HepG2 (cell line): ENCODE measurements around the gene MNT. TPM values are rescaled to one million over a fixed set of nuclear protein-coding genes. Genes with fewer than 3 reads are reported as not detected.

Experiments used
- ATAC-seq: fragments of 200-7000 bp; cut with Tn5 transposase; 3 replicates; pipeline ENCODE4 v1.9.1; 2020; ENCODE audit warnings: mild to moderate bottlenecking, moderate library complexity
- BruUV-seq: library from RNA; stranded (reverse); fragments of 400-500 nt; replicated peaks from 2 replicates; lab custom pipeline; 2021; lab: Mats Ljungman, UMichigan
- CTCF ChIA-PET: fragments of 300-600 bp; formaldehyde crosslinking; extraction: SDS; loops from one replicate; lab custom pipeline; 2021; ENCODE audit warnings: low total read pairs, inconsistent platforms, low intra/inter-chr PET ratio; lab: Yijun Ruan, JAX
- POLR2A ChIA-PET: fragments of 350-600 bp; sonication (Branson Sonifier 250); formaldehyde crosslinking; loops from one replicate; lab custom pipeline; 2020; ENCODE audit warnings: antibody characterized with exemption, inconsistent platforms; lab: Yijun Ruan, JAX
- DNase-seq: peaks from one replicate; pipeline ENCODE4 v3.0.0-alpha.2; 2015; ENCODE audit warnings: low spot score
- FAIRE-seq: peaks from 3 replicates; lab custom pipeline; 2011; peaks lifted over from hg19 to GRCh38; lab: Jason Lieb, UNC
- H2AFZ ChIP-seq: one replicate; pipeline ENCODE4 v1.6.1; 2011; ENCODE audit warnings: low read length, inconsistent platforms
- H3K27ac ChIP-seq: fragments of 300-600 bp; 3 replicates; pipeline ENCODE4 v1.8.0; 2011; ENCODE audit warnings: mixed run types, mild to moderate bottlenecking, mixed read lengths, low read length, inconsistent platforms; ENCODE audit not compliant: insufficient read depth; ENCODE audit errors: extremely low read length
- H3K27me3 ChIP-seq, 2 experiments: fragments of 200-600 bp in 1 of 2; 2 replicates in 1 of 2; 3 replicates in 1 of 2; pipeline versions ENCODE4 v1.6.0 to v1.8.0; 2011; ENCODE audit warnings: low read length in 2 of 2, mild to moderate bottlenecking in 2 of 2, moderate library complexity in 2 of 2, inconsistent platforms in 1 of 2; ENCODE audit not compliant: insufficient read depth in 2 of 2, control insufficient read depth in 1 of 2
- H3K36me3 ChIP-seq, 2 experiments: fragments of 200-600 bp in 1 of 2; replicated peaks in 1 of 2; 2 replicates in 1 of 2; 3 replicates in 1 of 2; pipeline versions ENCODE4 v1.5.1 to v1.8.0; 2011; ENCODE audit warnings: low read length in 2 of 2, inconsistent platforms in 1 of 2; ENCODE audit not compliant: insufficient read depth in 2 of 2, control insufficient read depth in 1 of 2
- H3K4me1 ChIP-seq: 2 replicates; pipeline ENCODE4 v1.5.1; 2012; ENCODE audit warnings: low read length, inconsistent platforms; ENCODE audit not compliant: insufficient read depth
- H3K4me2 ChIP-seq: 2 replicates; pipeline ENCODE4 v1.6.0; 2011; ENCODE audit warnings: low read depth, low read length, inconsistent platforms
- H3K4me3 ChIP-seq, 3 experiments: fragments of 200-600 bp in 1 of 3; sonication (generic), shearing (Covaris generic) in 1 of 3; replicated peaks in 1 of 3; 2 replicates each; pipeline ENCODE4 v1.5.1; 2011 to 2016; ENCODE audit warnings: low read length in 3 of 3, inconsistent platforms in 2 of 3, low read depth in 2 of 3, mild to moderate bottlenecking in 2 of 3, control low read depth in 1 of 3, mixed read lengths in 1 of 3; ENCODE audit not compliant: insufficient read depth in 1 of 3
- H3K79me2 ChIP-seq: one replicate; pipeline ENCODE4 v1.6.1; 2011; ENCODE audit warnings: low read length, inconsistent platforms; ENCODE audit not compliant: insufficient read depth
- H3K9ac ChIP-seq: 2 replicates; pipeline ENCODE4 v1.6.0; 2011; ENCODE audit warnings: mild to moderate bottlenecking, low read depth, low read length, inconsistent platforms; ENCODE audit not compliant: insufficient read depth
- H3K9me3 ChIP-seq: 2 replicates; pipeline ENCODE4 v1.5.1; 2012; ENCODE audit warnings: mild to moderate bottlenecking, low read length
- H4K20me1 ChIP-seq: 2 replicates; pipeline ENCODE4 v1.6.0; 2011; ENCODE audit warnings: inconsistent platforms, mild to moderate bottlenecking, low read length, moderate library complexity; ENCODE audit not compliant: insufficient read depth
- AGO2 ChIP-seq: fragments of 200-400 bp; formaldehyde crosslinking; optimal IDR thresholded peaks from 2 replicates; pipeline ENCODE3; 2017; ENCODE audit warnings: mild to moderate bottlenecking, low read depth, low read length, moderate library complexity
- ELF3 ChIP-seq: IDR thresholded peaks from 2 replicates; pipeline ENCODE4 v1.6.1; 2016; ENCODE audit warnings: missing genetic modification reagents, missing compliant biosample characterization
- ERF ChIP-seq: IDR thresholded peaks from 2 replicates; pipeline ENCODE4 v1.6.1; 2018; ENCODE audit warnings: missing biosample characterization, missing genetic modification reagents
- MBNL3 ChIP-seq: fragments of 250-450 bp; sonication (Bioruptor Pico); conservative IDR thresholded peaks from 2 replicates; pipeline ENCODE4 v1.8.0; 2022; ENCODE audit warnings: mild to moderate bottlenecking, inconsistent platforms
- NAIF1 ChIP-seq: sonication (generic); formaldehyde crosslinking; IDR thresholded peaks from 2 replicates; pipeline ENCODE4 v1.5.0; 2020; ENCODE audit warnings: mild to moderate bottlenecking, missing genetic modification reagents, borderline replicate concordance
- NR2F2 ChIP-seq: IDR thresholded peaks from 2 replicates; pipeline ENCODE4 v1.6.1; 2012; ENCODE audit warnings: low read depth, inconsistent platforms, borderline replicate concordance
- RORA ChIP-seq: sonication (generic); formaldehyde crosslinking; IDR thresholded peaks from 2 replicates; pipeline ENCODE4 v1.5.0; 2020; ENCODE audit warnings: mild to moderate bottlenecking, missing genetic modification reagents, moderate library complexity
- SMAD9 ChIP-seq: sonication (generic); formaldehyde crosslinking; IDR thresholded peaks from 2 replicates; pipeline ENCODE4 v1.5.1; 2020; ENCODE audit warnings: mild to moderate bottlenecking, missing genetic modification reagents
- ZFAT ChIP-seq: sonication (generic); formaldehyde crosslinking; conservative IDR thresholded peaks from 2 replicates; pipeline ENCODE4 v1.8.1; 2023; ENCODE audit warnings: missing genetic modification reagents, inconsistent platforms
- ZFYVE20 ChIP-seq: sonication (generic); formaldehyde crosslinking; IDR thresholded peaks from 2 replicates; pipeline ENCODE4 v1.8.0; 2023; ENCODE audit warnings: low read depth, mild to moderate bottlenecking, moderate library complexity, missing genetic modification reagents, borderline replicate concordance
- ZNF841 ChIP-seq: sonication (generic); formaldehyde crosslinking; IDR thresholded peaks from 2 replicates; pipeline ENCODE4 v1.8.1; 2023; ENCODE audit warnings: missing genetic modification reagents, borderline replicate concordance
- WGBS: methylation state at CpG from one replicate; pipeline ENCODE4 v1.1.6; 2017; ENCODE audit warnings: low lambda C conversion rate; 5-methylcytosine and 5-hydroxymethylcytosine counted together
- in situ Hi-C: cut with HindIII; loops from 2 replicates; pipeline ENCODE4 v1.10.0; 2017; ENCODE audit warnings: low pct_unique_long_range_greater_than_20kb; ENCODE audit not compliant: extremely low pct_ligation_motif_present
- intact Hi-C: fragments of 100-400 bp; cut with micrococcal nuclease; formaldehyde crosslinking; loops from one replicate; pipeline ENCODE4 v1.10.0; 2022; ENCODE audit not compliant: unreplicated experiment
- polyA plus RNA-seq, 8 experiments: library from polyadenylated mRNA; depleted of rRNA in 3 of 8; stranded (reverse) in 7 of 8; unstranded in 1 of 8; fragments of >200 nt; fragmentation: Illumina TruSeq in 4 of 8; extraction: Trizol in 4 of 8; gene quantifications; 2 replicates each; pipeline versions ENCODE4 v1.2.1 to v1.2.3, GENCODE V29; 2011 to 2016; ENCODE audit warnings: low read depth in 4 of 8, missing spikeins in 1 of 8, mixed read lengths in 1 of 8; ENCODE audit not compliant: insufficient read depth in 1 of 8
- total RNA-seq, 5 experiments: library from RNA; depleted of rRNA; stranded (reverse); fragments of >200 nt; fragmentation: Illumina TruSeq; extraction: Trizol; gene quantifications; 2 replicates each; pipeline ENCODE4 v1.2.3, GENCODE V29; 2016; ENCODE audit warnings: low read depth in 1 of 5
- TF ChIP-seq, protein P1 (sequence below): sonication (generic); formaldehyde crosslinking; IDR thresholded peaks from 2 replicates; pipeline ENCODE4 v1.4.0; 2020; ENCODE audit warnings: missing genetic modification reagents

Gene MNT
- total and polyA plus RNA-seq, 2 of the 13 experiments (the other 11 are each of a cell fraction or from before 2014, with no cell fraction given): 2.1 to 3.5 TPM

DNA sequence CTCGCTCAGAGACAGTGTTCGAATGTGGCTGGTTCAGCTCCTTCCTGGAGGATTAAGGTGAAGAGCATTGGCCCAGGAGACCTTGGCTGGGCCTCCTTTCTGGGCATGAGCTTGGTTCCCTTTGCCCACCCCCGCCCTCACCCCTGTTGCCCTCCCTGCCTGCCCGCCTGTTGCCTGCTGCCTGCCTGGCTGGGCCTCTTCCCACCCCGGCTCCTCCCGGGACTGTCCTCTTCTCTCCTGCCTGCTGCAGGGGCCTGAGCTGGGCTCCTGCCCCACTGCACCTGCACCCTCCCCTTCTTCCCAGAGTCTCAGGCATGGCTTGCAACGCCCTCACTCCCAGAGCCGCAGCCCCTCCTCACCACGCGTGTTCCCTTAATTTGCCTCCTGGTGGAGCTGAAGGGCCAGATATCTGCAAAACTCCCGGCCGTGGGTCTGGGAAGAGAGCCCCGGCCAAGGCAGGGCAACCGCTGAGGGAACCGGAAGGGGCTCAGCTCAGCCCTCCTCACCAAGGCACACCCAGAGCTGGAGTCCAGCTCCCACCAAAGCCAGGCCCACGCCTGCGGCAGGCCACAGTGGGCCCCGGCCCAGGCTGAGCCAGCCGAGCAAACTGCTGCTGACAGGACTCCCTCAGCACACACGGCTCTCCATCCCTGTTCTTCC is 31.2 kb downstream of the MNT start (continued):
- TF ChIP-seq AGO2 (peak; percentile 19), RORA (CRISPR knock-in tag) (no peak)
- TF ChIP-seq, protein P1, sequence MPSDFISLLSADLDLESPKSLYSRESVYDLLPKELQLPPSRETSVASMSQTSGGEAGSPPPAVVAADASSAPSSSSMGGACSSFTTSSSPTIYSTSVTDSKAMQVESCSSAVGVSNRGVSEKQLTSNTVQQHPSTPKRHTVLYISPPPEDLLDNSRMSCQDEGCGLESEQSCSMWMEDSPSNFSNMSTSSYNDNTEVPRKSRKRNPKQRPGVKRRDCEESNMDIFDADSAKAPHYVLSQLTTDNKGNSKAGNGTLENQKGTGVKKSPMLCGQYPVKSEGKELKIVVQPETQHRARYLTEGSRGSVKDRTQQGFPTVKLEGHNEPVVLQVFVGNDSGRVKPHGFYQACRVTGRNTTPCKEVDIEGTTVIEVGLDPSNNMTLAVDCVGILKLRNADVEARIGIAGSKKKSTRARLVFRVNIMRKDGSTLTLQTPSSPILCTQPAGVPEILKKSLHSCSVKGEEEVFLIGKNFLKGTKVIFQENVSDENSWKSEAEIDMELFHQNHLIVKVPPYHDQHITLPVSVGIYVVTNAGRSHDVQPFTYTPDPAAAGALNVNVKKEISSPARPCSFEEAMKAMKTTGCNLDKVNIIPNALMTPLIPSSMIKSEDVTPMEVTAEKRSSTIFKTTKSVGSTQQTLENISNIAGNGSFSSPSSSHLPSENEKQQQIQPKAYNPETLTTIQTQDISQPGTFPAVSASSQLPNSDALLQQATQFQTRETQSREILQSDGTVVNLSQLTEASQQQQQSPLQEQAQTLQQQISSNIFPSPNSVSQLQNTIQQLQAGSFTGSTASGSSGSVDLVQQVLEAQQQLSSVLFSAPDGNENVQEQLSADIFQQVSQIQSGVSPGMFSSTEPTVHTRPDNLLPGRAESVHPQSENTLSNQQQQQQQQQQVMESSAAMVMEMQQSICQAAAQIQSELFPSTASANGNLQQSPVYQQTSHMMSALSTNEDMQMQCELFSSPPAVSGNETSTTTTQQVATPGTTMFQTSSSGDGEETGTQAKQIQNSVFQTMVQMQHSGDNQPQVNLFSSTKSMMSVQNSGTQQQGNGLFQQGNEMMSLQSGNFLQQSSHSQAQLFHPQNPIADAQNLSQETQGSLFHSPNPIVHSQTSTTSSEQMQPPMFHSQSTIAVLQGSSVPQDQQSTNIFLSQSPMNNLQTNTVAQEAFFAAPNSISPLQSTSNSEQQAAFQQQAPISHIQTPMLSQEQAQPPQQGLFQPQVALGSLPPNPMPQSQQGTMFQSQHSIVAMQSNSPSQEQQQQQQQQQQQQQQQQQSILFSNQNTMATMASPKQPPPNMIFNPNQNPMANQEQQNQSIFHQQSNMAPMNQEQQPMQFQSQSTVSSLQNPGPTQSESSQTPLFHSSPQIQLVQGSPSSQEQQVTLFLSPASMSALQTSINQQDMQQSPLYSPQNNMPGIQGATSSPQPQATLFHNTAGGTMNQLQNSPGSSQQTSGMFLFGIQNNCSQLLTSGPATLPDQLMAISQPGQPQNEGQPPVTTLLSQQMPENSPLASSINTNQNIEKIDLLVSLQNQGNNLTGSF (CRISPR knock-in tag): no peak

DNA sequence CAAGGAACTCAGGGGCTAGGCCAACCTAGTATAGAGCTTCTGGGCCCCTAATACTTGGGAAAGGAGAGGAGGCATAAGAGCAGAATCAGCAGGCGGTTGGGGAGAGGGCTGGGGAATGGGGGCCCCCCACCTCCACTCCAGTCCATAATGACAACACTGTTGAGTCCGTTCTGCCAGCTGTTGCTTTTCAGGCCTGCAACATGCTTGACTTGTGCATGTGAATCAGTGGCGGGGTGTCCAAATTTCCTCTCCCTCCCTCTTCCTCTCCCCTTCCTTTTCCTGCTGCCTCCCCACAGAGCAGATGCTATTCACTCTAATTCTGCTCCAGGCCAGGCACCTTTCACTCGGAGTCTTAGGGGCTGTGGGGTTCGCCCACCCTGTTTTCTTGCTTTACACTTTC is 31.8 kb downstream of the MNT start:
- DNase-seq: no peak
- no TSS peak for BruUV-seq
- no peak overlapping the region for H3K27ac ChIP-seq
- no peaks in the 10 kb centered on the region for H3K9me3 ChIP-seq
- 96% methylated on average over 5 of the region's 5 CpGs for WGBS
- POLR2A ChIA-PET: no interaction called here
- no peak overlapping the region for H2AFZ ChIP-seq
- intact Hi-C loops: no loop called here
- H4K20me1 ChIP-seq: no peaks in the 10 kb centered on the region
- no peak for TF ChIP-seq ELF3 (CRISPR knock-in tag)
- TF ChIP-seq ZNF841 (CRISPR knock-in tag): no peak
- TF ChIP-seq ZFYVE20 (CRISPR knock-in tag): no peak
- no peak for TF ChIP-seq NR2F2
- TF ChIP-seq ZFAT (CRISPR knock-in tag): no peak
- no peak for TF ChIP-seq MBNL3 (CRISPR knock-in tag)
- no peak for TF ChIP-seq ERF (CRISPR knock-in tag)
- TF ChIP-seq NAIF1: no peak
- no peak for TF ChIP-seq SMAD9
- TF ChIP-seq, all 625 proteins: peak for 0
- in situ Hi-C loops: no loop called here
- H3K27me3 ChIP-seq: no peaks in the 10 kb centered on the region
- CTCF ChIA-PET: interaction anchor here (1.3 kb wide), 1 partner anchor 47 kb away, joined by 4 read pairs; no protein-coding TSS in a partner anchor
- peaks cover 14 to 16% of the 10 kb centered on the region in 2 experiments; a peak in 3 of 5 replicates for H3K36me3 ChIP-seq
- no peaks in the 10 kb centered on the region for H3K79me2 ChIP-seq
- no peak overlapping the region for H3K4me3 ChIP-seq
- H3K4me2 ChIP-seq: no peak overlapping the region
- no peak overlapping the region for H3K9ac ChIP-seq
- H3K4me1 ChIP-seq: no peaks in the 10 kb centered on the region
- FAIRE-seq (no peak), ATAC-seq (no peak)
